NCI-H2107 treated with DMSO at 0.1 percent for 48 hours (cell line): ENCODE data around the gene PON3.

ENCODE experiments used
- DNase-seq: peaks from one replicate; lab custom pipeline; 2025; ENCODE audit not compliant: unreplicated experiment; lab: John Stamatoyannopoulos, UW

The PON3 gene

GRCh38 chr7:95396136-95397032 is at the start of gene PON3:
PON3 (minus strand) TSS chr7:95396375; CDS start chr7:95396350, 25 bp downstream.
- DNase-seq = no peak

GRCh38 chr7:95444796-95445195 is 48.6 kb upstream of the PON3 start:
- DNase-seq = no peak

- no peak for DNase-seq
Measured at GRCh38 chr7:95441042-95441823, 45.1 kb upstream of the PON3 start.

- no peak for DNase-seq
Measured at GRCh38 chr7:95440394-95441038, 44.3 kb upstream of the PON3 start.

- no peak for DNase-seq
Measured at GRCh38 chr7:95436407-95436806, 40.2 kb upstream of the PON3 start.

GRCh38 chr7:95435422-95435780 is 39.2 kb upstream of the PON3 start:
- DNase-seq = no peak

GRCh38 chr7:95434557-95435421 is 38.6 kb upstream of the PON3 start, which contains the start of gene PON2:
PON2 (minus strand) TSS chr7:95435028; CDS start chr7:95434951, 77 bp downstream.
- DNase-seq = no peak

GRCh38 chr7:95433952-95434556 is 37.9 kb upstream of the PON3 start:
- no peak for DNase-seq

GRCh38 chr7:95433129-95433528 is 37.0 kb upstream of the PON3 start:
- no peak for DNase-seq

GRCh38 chr7:95432606-95433005 is 36.4 kb upstream of the PON3 start:
- no peak for DNase-seq

- no peak for DNase-seq
Measured at GRCh38 chr7:95430864-95431263, 34.7 kb upstream of the PON3 start.

GRCh38 chr7:95429241-95429990 is 33.2 kb upstream of the PON3 start:
- DNase-seq = no peak

- peak; percentile 15 for DNase-seq
Measured at GRCh38 chr7:95427914-95428516, 31.8 kb upstream of the PON3 start.

- no peak for DNase-seq
Measured at GRCh38 chr7:95427166-95427565, 31.0 kb upstream of the PON3 start.

GRCh38 chr7:95425694-95426093 is 29.5 kb upstream of the PON3 start:
- DNase-seq = no peak

- DNase-seq = no peak
Measured at GRCh38 chr7:95424716-95425115, 28.5 kb upstream of the PON3 start.

GRCh38 chr7:95421847-95422444 is 25.8 kb upstream of the PON3 start:
- no peak for DNase-seq

GRCh38 chr7:95421000-95421846 is 25.0 kb upstream of the PON3 start:
- DNase-seq = peak; percentile 76
